Measurements from ENCODE around the gene ZNF230.

The ZNF230 gene

GRCh38 chr19:44021221-44021620 lies 18.5 kb downstream of the ZNF230 start:
- Histone ChIP-seq H3K4me3 (ENCODE audit: low read depth, low read length) (no peak overlapping the region), H3K27ac (no peak overlapping the region), H3K27me3 (replicated peaks) (no peaks in the 10 kb centered on the region), H3K36me3 (replicated peaks) (no peaks in the 10 kb centered on the region)
- in situ Hi-C loops (cut with HindIII; ENCODE audit: low pct_ligation_motif_present, low sequenced_read_pairs) = no loop called here
- TF ChIP-seq CTCF (IDR thresholded peaks at IDR 0.05; ENCODE audit: low read depth, low read length, missing control alignments) = no peak
- no peak for DNase-seq

- Histone ChIP-seq H3K36me3 (replicated peaks) (peaks cover 22% of the 10 kb centered on the region), H3K4me3 (ENCODE audit: low read depth, low read length) (peak overlapping the region; percentile 92), H3K27me3 (replicated peaks) (no peaks in the 10 kb centered on the region), H3K27ac (no peak overlapping the region)
- no peak for DNase-seq
- no peak for TF ChIP-seq CTCF (IDR thresholded peaks at IDR 0.05; ENCODE audit: low read depth, low read length, missing control alignments)
- in situ Hi-C loops (cut with HindIII; ENCODE audit: low pct_ligation_motif_present, low sequenced_read_pairs) = no loop called here
Measured at GRCh38 chr19:44024900-44025216, 22.1 kb downstream of the ZNF230 start.

- Histone ChIP-seq H3K4me3 (ENCODE audit: low read depth, low read length) (peak within 1 kb of the TSS; percentile 92), H3K36me3 (replicated peaks) (peaks cover 26% of the 10 kb centered on the region), H3K27ac (peak within 1 kb of the TSS; percentile 30), H3K27me3 (replicated peaks) (no peaks in the 10 kb centered on the region)
- no peak for TF ChIP-seq CTCF (IDR thresholded peaks at IDR 0.05; ENCODE audit: low read depth, low read length, missing control alignments)
- in situ Hi-C loops (cut with HindIII; ENCODE audit: low pct_ligation_motif_present, low sequenced_read_pairs) = no loop called here
- DNase-seq = peak; percentile 92
Measured at GRCh38 chr19:44025217-44025936, 22.6 kb downstream of the ZNF230 start, which contains the start of gene ZNF222. TSS of gene ZNF222 (plus strand) at chr19:44025379. CDS start at chr19:44025437, 58 bp downstream.

GRCh38 chr19:44026622-44027021 lies 23.9 kb downstream of the ZNF230 start:
- no peak for DNase-seq
- no peak for TF ChIP-seq CTCF (IDR thresholded peaks at IDR 0.05; ENCODE audit: low read depth, low read length, missing control alignments)
- Histone ChIP-seq H3K36me3 (replicated peaks) (peaks cover 36% of the 10 kb centered on the region), H3K27ac (no peak overlapping the region), H3K27me3 (replicated peaks) (no peaks in the 10 kb centered on the region), H3K4me3 (ENCODE audit: low read depth, low read length) (no peak overlapping the region)
- in situ Hi-C loops (cut with HindIII; ENCODE audit: low pct_ligation_motif_present, low sequenced_read_pairs) = no loop called here

GRCh38 chr19:44032001-44032610 lies 29.3 kb downstream of the ZNF230 start:
- no peaks in the 10 kb centered on the region for H3K27me3 ChIP-seq (replicated peaks)
- TF ChIP-seq CTCF (IDR thresholded peaks at IDR 0.05; ENCODE audit: low read depth, low read length, missing control alignments) = no peak
- no peak for DNase-seq
- no peak overlapping the region for H3K27ac ChIP-seq
- in situ Hi-C loops (cut with HindIII; ENCODE audit: low pct_ligation_motif_present, low sequenced_read_pairs) = no loop called here
- H3K4me3 ChIP-seq (ENCODE audit: low read depth, low read length) = no peak overlapping the region
- peaks cover 46% of the 10 kb centered on the region for H3K36me3 ChIP-seq (replicated peaks)
